ENCODE measurements around the gene DYNC1H1.

The DYNC1H1 gene

GRCh38 chr14:101918065-101918989 lies 46.0 kb upstream of the DYNC1H1 start:
- TF ChIP-seq CTCF (IDR thresholded peaks at IDR 0.05), result no peak
- Histone ChIP-seq H3K27me3 (ENCODE audit: control insufficient read depth, insufficient read depth, low read length) (no peaks in the 10 kb centered on the region), H3K27ac (no peak overlapping the region)

GRCh38 chr14:101920271-101920670 lies 44.1 kb upstream of the DYNC1H1 start:
- H3K27ac ChIP-seq, result no peak overlapping the region
- no peak overlapping the region for H3K4me3 ChIP-seq (ENCODE audit: low read depth, low read length)
- H3K27me3 ChIP-seq (ENCODE audit: control insufficient read depth, insufficient read depth, low read length), result no peaks in the 10 kb centered on the region
- no peaks in the 10 kb centered on the region for H3K79me2 ChIP-seq
- no peak for TF ChIP-seq CTCF (IDR thresholded peaks at IDR 0.05)
- no peak overlapping the region for H2AFZ ChIP-seq
- H3K4me2 ChIP-seq (ENCODE audit: low read length), result no peak overlapping the region
- H3K4me1 ChIP-seq, result peaks cover 2% of the 10 kb centered on the region
- H3K9ac ChIP-seq, result no peak overlapping the region
- no peaks in the 10 kb centered on the region for H3K36me3 ChIP-seq (ENCODE audit: control insufficient read depth, insufficient read depth, low read length)
- no peaks in the 10 kb centered on the region for H3K9me3 ChIP-seq (ENCODE audit: control insufficient read depth, low read length)

More at GRCh38 chr14:101918065-101918989, 46.0 kb upstream of the DYNC1H1 start:
- Histone ChIP-seq H3K4me2 (ENCODE audit: low read length) (no peak overlapping the region), H3K79me2 (no peaks in the 10 kb centered on the region), H3K36me3 (ENCODE audit: control insufficient read depth, insufficient read depth, low read length) (no peaks in the 10 kb centered on the region), H2AFZ (no peak overlapping the region), H3K4me1 (peaks cover 2% of the 10 kb centered on the region), H3K4me3 (ENCODE audit: low read depth, low read length) (no peak overlapping the region), H3K9ac (no peak overlapping the region), H3K9me3 (ENCODE audit: control insufficient read depth, low read length) (no peaks in the 10 kb centered on the region)

- Histone ChIP-seq H3K4me2 (ENCODE audit: low read length) (no peak overlapping the region), H3K27me3 (ENCODE audit: control insufficient read depth, insufficient read depth, low read length) (no peaks in the 10 kb centered on the region), H3K9ac (no peak overlapping the region), H3K9me3 (ENCODE audit: control insufficient read depth, low read length) (no peaks in the 10 kb centered on the region), H3K4me3 (ENCODE audit: low read depth, low read length) (no peak overlapping the region), H3K27ac (no peak overlapping the region), H3K36me3 (ENCODE audit: control insufficient read depth, insufficient read depth, low read length) (no peaks in the 10 kb centered on the region), H3K79me2 (no peaks in the 10 kb centered on the region), H2AFZ (no peak overlapping the region), H3K4me1 (no peaks in the 10 kb centered on the region)
- TF ChIP-seq CTCF (IDR thresholded peaks at IDR 0.05), result no peak
These were observed 41.5 kb upstream of the DYNC1H1 start for GRCh38 chr14:101922866-101923265.

- Histone ChIP-seq H3K36me3 (ENCODE audit: control insufficient read depth, insufficient read depth, low read length) (no peaks in the 10 kb centered on the region), H3K9me3 (ENCODE audit: control insufficient read depth, low read length) (no peaks in the 10 kb centered on the region), H3K27me3 (ENCODE audit: control insufficient read depth, insufficient read depth, low read length) (no peaks in the 10 kb centered on the region), H3K4me3 (ENCODE audit: low read depth, low read length) (no peak overlapping the region), H3K4me1 (no peaks in the 10 kb centered on the region), H2AFZ (no peak overlapping the region), H3K4me2 (ENCODE audit: low read length) (no peak overlapping the region), H3K27ac (no peak overlapping the region), H3K9ac (no peak overlapping the region), H3K79me2 (no peaks in the 10 kb centered on the region)
- TF ChIP-seq CTCF (IDR thresholded peaks at IDR 0.05), result no peak
These were observed 39.2 kb upstream of the DYNC1H1 start for GRCh38 chr14:101925152-101925551.

GRCh38 chr14:101926085-101926484 lies 38.3 kb upstream of the DYNC1H1 start:
- no peak overlapping the region for H3K27ac ChIP-seq
- no peak for TF ChIP-seq CTCF (IDR thresholded peaks at IDR 0.05)

More at GRCh38 chr14:101926085-101926484, 38.3 kb upstream of the DYNC1H1 start:
- H3K4me3 ChIP-seq (ENCODE audit: low read depth, low read length), result no peak overlapping the region
- no peaks in the 10 kb centered on the region for H3K79me2 ChIP-seq
- no peak overlapping the region for H3K9ac ChIP-seq
- no peaks in the 10 kb centered on the region for H3K4me1 ChIP-seq
- no peaks in the 10 kb centered on the region for H3K9me3 ChIP-seq (ENCODE audit: control insufficient read depth, low read length)
- no peaks in the 10 kb centered on the region for H3K36me3 ChIP-seq (ENCODE audit: control insufficient read depth, insufficient read depth, low read length)
- H3K27me3 ChIP-seq (ENCODE audit: control insufficient read depth, insufficient read depth, low read length), result no peaks in the 10 kb centered on the region
- no peak overlapping the region for H3K4me2 ChIP-seq (ENCODE audit: low read length)
- no peak overlapping the region for H2AFZ ChIP-seq
